Natural killer cell (primary cell): Measurements from ENCODE around the gene NLRP3. TPM values are rescaled to one million over a fixed set of nuclear protein-coding genes. Genes with fewer than 3 reads are reported as not detected.
"Not testable (repeated sequence)": the region's sequence is repeated elsewhere in the genome, so short reads cannot be mapped to it uniquely, and the experiment has no call there.

Experiments used
- ATAC-seq, 3 donors: fragments of 150-1000 bp in 2 of 3; fragments of 200-7000 bp in 1 of 3; cut with Tn5 transposase; 1 replicate in 1 of 3; 2 replicates in 2 of 3; pipeline ENCODE4 v1.10.0; 2021; ENCODE audit warnings: mild to moderate bottlenecking in 2 of 3, moderate library complexity in 2 of 3
- DNase-seq, 2 donors: peaks; one replicate each; pipeline versions ENCODE4 v3.0.0 to v3.0.0-alpha.2; 2013 to 2021; ENCODE audit warnings: mixed read lengths in 1 of 2
- H3K27ac ChIP-seq: one replicate; pipeline ENCODE4 v1.5.1; 2013; ENCODE audit warnings: mild to moderate bottlenecking, low read length
- H3K27me3 ChIP-seq: one replicate; pipeline ENCODE4 v1.6.1; 2013; ENCODE audit warnings: low read length; ENCODE audit not compliant: control insufficient read depth, insufficient read depth
- H3K36me3 ChIP-seq: one replicate; pipeline ENCODE4 v1.6.1; 2013; ENCODE audit warnings: low read length; ENCODE audit not compliant: control insufficient read depth, insufficient read depth
- H3K4me1 ChIP-seq: one replicate; pipeline ENCODE4 v1.6.1; 2013; ENCODE audit warnings: low read length; ENCODE audit not compliant: control insufficient read depth, insufficient read depth
- H3K4me3 ChIP-seq: one replicate; pipeline ENCODE4 v1.5.1; 2013; ENCODE audit warnings: low read length
- H3K9me3 ChIP-seq: one replicate; pipeline ENCODE4 v1.6.1; 2013; ENCODE audit warnings: low read length; ENCODE audit not compliant: control insufficient read depth, insufficient read depth
- H3K27ac Mint-ChIP-seq, 2 donors: one replicate each; pipeline ENCODE4 v1.8.0; 2022; ENCODE audit warnings: mild to moderate bottlenecking in 2 of 2, mixed read lengths in 2 of 2, moderate library complexity in 1 of 2
- H3K27me3 Mint-ChIP-seq, 2 donors: one replicate each; pipeline ENCODE4 v1.8.0; 2022; ENCODE audit warnings: low read depth in 2 of 2, mixed read lengths in 2 of 2
- H3K36me3 Mint-ChIP-seq: one replicate; pipeline ENCODE4 v1.8.0; 2022; ENCODE audit warnings: mixed read lengths
- H3K4me1 Mint-ChIP-seq, 2 donors: one replicate each; pipeline ENCODE4 v1.8.0; 2022; ENCODE audit warnings: mixed read lengths in 2 of 2
- H3K4me3 Mint-ChIP-seq: one replicate; pipeline ENCODE4 v1.8.0; 2022; ENCODE audit warnings: mild to moderate bottlenecking, moderate library complexity, mixed read lengths
- H3K9me3 Mint-ChIP-seq, 2 donors: one replicate each; pipeline ENCODE4 v1.8.0; 2022; ENCODE audit warnings: mixed read lengths in 2 of 2
- CTCF ChIP-seq: fragments of 200-600 bp; IDR thresholded peaks from one replicate; pipeline ENCODE4 v1.8.0; 2022; ENCODE audit warnings: antibody characterized with exemption
- WGBS: methylation state at CpG from one replicate; pipeline ENCODE4 v1.1.7; 2013; ENCODE audit warnings: missing lambda C conversion rate; ENCODE audit not compliant: insufficient coverage; 5-methylcytosine and 5-hydroxymethylcytosine counted together
- intact Hi-C: fragments of 100-400 bp; cut with micrococcal nuclease; formaldehyde crosslinking; loops from one replicate; pipeline ENCODE4 v1.14.2; 2022
- total RNA-seq, 4 donors: library from RNA; stranded (reverse); fragments of 120-200 nt in 1 of 4; gene quantifications; one replicate each; pipeline versions ENCODE4 v1.2.3 to v1.2.4, GENCODE V29; 2013 to 2022

The NLRP3 gene
- total RNA-seq, 3 donors from 2014 or later (not counting 1 experiment from before 2014, with no cell fraction given), result 11.3 to 34.1 (median 11.7) TPM

GRCh38 chr1:247376659-247377058 lies 39.3 kb upstream of the NLRP3 start:
- TF ChIP-seq CTCF, result no peak
- H3K36me3 Mint-ChIP-seq, result no peaks in the 10 kb centered on the region
- no peaks in the 10 kb centered on the region for H3K9me3 ChIP-seq
- H3K4me1 Mint-ChIP-seq, result peaks cover 0 to 4% of the 10 kb centered on the region in 2 donors
- DNase-seq, result no peak
- H3K9me3 Mint-ChIP-seq, result no peaks in the 10 kb centered on the region
- 74% methylated on average over 7 of the region's 7 CpGs for WGBS
- peaks cover 0 to 7% of the 10 kb centered on the region in 2 donors for H3K27me3 Mint-ChIP-seq
- peaks cover 4% of the 10 kb centered on the region for H3K4me1 ChIP-seq
- H3K36me3 ChIP-seq, result no peaks in the 10 kb centered on the region
- intact Hi-C loops, result no loop called here
- no peak overlapping the region for H3K4me3 ChIP-seq
- no peak overlapping the region for H3K27ac Mint-ChIP-seq
- H3K4me3 Mint-ChIP-seq, result no peak overlapping the region
- no peak for ATAC-seq
- H3K27me3 ChIP-seq, result no peaks in the 10 kb centered on the region
- H3K27ac ChIP-seq, result no peak overlapping the region

DNA sequence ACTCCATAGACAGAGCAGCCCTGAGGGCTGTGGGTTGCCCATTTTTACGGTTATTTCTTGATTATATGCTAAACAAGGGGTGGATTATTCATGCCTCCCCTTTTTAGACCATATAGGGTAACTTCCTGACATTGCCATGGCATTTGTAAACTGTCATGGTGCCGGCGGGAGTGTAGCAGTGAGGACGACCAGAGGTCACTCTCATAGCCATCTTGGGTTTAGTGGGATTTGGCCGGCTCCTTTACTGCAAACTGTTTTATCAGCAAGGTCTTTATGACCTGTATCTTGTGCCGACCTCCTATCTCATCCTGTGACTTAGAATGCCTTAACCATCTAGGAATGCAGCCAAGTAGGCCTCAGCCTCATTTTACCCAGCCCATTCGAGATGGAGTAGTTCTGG lies 38.3 kb upstream of the NLRP3 start:
- H3K27me3 Mint-ChIP-seq, H3K4me3 ChIP-seq, H3K9me3 Mint-ChIP-seq, H3K27ac Mint-ChIP-seq, DNase-seq, H3K4me1 ChIP-seq, H3K36me3 Mint-ChIP-seq, H3K4me3 Mint-ChIP-seq, H3K9me3 ChIP-seq, ATAC-seq, H3K27me3 ChIP-seq, intact Hi-C loops, H3K27ac ChIP-seq, H3K4me1 Mint-ChIP-seq, H3K36me3 ChIP-seq: not testable (repeated sequence)
- 92% methylated on average over 7 of the region's 7 CpGs for WGBS

- Mint-ChIP-seq H3K4me1 (peaks cover 0 to 4% of the 10 kb centered on the region in 2 donors), H3K9me3 (no peaks in the 10 kb centered on the region), H3K36me3 (no peaks in the 10 kb centered on the region), H3K27me3 (peaks cover 2 to 7% of the 10 kb centered on the region in 2 donors), H3K27ac (no peak overlapping the region), H3K4me3 (no peak overlapping the region)
- 88% methylated on average over 20 of the region's 20 CpGs for WGBS
- no peak for TF ChIP-seq CTCF
- DNase-seq, result no peak
- no peaks in the 10 kb centered on the region for H3K4me1 ChIP-seq
- no peak overlapping the region for H3K27ac ChIP-seq
- H3K4me3 ChIP-seq, result no peak overlapping the region
- no peaks in the 10 kb centered on the region for H3K9me3 ChIP-seq
- ATAC-seq, result no peak
- intact Hi-C loops, result no loop called here
- H3K27me3 ChIP-seq, result no peaks in the 10 kb centered on the region
- no peaks in the 10 kb centered on the region for H3K36me3 ChIP-seq
These were observed 37.5 kb upstream of the NLRP3 start for GRCh38 chr1:247378334-247379073.

- Mint-ChIP-seq H3K36me3 (no peaks in the 10 kb centered on the region), H3K4me1 (peaks cover 6% of the 10 kb centered on the region in 2 donors), H3K4me3 (no peak overlapping the region), H3K27me3 (peaks cover 5 to 7% of the 10 kb centered on the region in 2 donors), H3K27ac (no peak overlapping the region), H3K9me3 (no peaks in the 10 kb centered on the region)
- Histone ChIP-seq H3K36me3 (no peaks in the 10 kb centered on the region), H3K9me3 (peaks cover 2% of the 10 kb centered on the region), H3K27ac (no peak overlapping the region), H3K4me3 (no peak overlapping the region), H3K27me3 (no peaks in the 10 kb centered on the region), H3K4me1 (peaks cover 7% of the 10 kb centered on the region)
- 81% methylated on average over 3 of the region's 4 CpGs for WGBS
- intact Hi-C loops, result no loop called here
- ATAC-seq (no peak), DNase-seq (no peak)
- TF ChIP-seq CTCF, result no peak
These were observed 30.7 kb upstream of the NLRP3 start for GRCh38 chr1:247385283-247385682.
